Activated CD8-positive, alpha-beta T cell treated with anti-CD3 and anti-CD28 coated beads for 36 hours (primary cell): Measurements from ENCODE around the gene PNMA8B. TPM values are rescaled to one million over a fixed set of nuclear protein-coding genes. Genes with fewer than 3 reads are reported as not detected.

Source experiments
- ATAC-seq: fragments of 200-7000 bp; cut with Tn5 transposase; one replicate; pipeline ENCODE4 v1.10.0; 2021; ENCODE audit warnings: mild to moderate bottlenecking, moderate library complexity
- CTCF ChIA-PET: fragments of 350-600 bp; sonication (Branson Sonifier 250); formaldehyde crosslinking; loops from one replicate; lab custom pipeline; 2021; ENCODE audit warnings: antibody characterized with exemption; lab: Charles Lee
- POLR2A ChIA-PET: fragments of 350-600 bp; sonication (Branson Sonifier 250); formaldehyde crosslinking; loops from one replicate; lab custom pipeline; 2021; ENCODE audit warnings: antibody characterized with exemption; lab: Charles Lee
- DNase-seq: peaks from one replicate; pipeline ENCODE4 v3.0.0-alpha.2; 2020
- H3K27ac Mint-ChIP-seq: one replicate; pipeline ENCODE4 v1.8.0; 2021; ENCODE audit warnings: mild to moderate bottlenecking, mixed read lengths
- H3K27me3 Mint-ChIP-seq: one replicate; pipeline ENCODE4 v1.8.0; 2021; ENCODE audit warnings: mixed read lengths
- H3K36me3 Mint-ChIP-seq: one replicate; pipeline ENCODE4 v1.8.0; 2021; ENCODE audit warnings: low read depth, mixed read lengths
- H3K4me1 Mint-ChIP-seq: one replicate; pipeline ENCODE4 v1.8.0; 2021; ENCODE audit warnings: low read depth, mixed read lengths
- H3K4me3 Mint-ChIP-seq: one replicate; pipeline ENCODE4 v1.8.0; 2021; ENCODE audit warnings: mild to moderate bottlenecking, moderate library complexity, mixed read lengths
- H3K9me3 Mint-ChIP-seq: one replicate; pipeline ENCODE4 v1.8.0; 2021; ENCODE audit warnings: mixed read lengths
- CTCF ChIP-seq: fragments of 200-600 bp; IDR thresholded peaks from one replicate; pipeline ENCODE4 v1.8.0; 2022; ENCODE audit warnings: antibody characterized with exemption, mild to moderate bottlenecking
- intact Hi-C: fragments of 100-400 bp; cut with micrococcal nuclease; formaldehyde crosslinking; loops from one replicate; pipeline ENCODE4 v1.10.0; 2022
- total RNA-seq, 2 experiments: library from RNA; stranded (reverse); gene quantifications; one replicate each; pipeline ENCODE4 v1.2.3, GENCODE V29; 2021

PNMA8B gene
- total RNA-seq, 2 experiments from 2014 or later, result not detected

GRCh38 chr19:46463516-46463915, 32.2 kb downstream of the PNMA8B start:
- intact Hi-C loops, result no loop called here
- Mint-ChIP-seq H3K36me3 (no peaks in the 10 kb centered on the region), H3K9me3 (no peaks in the 10 kb centered on the region), H3K4me3 (no peak overlapping the region), H3K4me1 (no peaks in the 10 kb centered on the region), H3K27ac (no peak overlapping the region), H3K27me3 (peaks cover 12% of the 10 kb centered on the region)
- CTCF ChIA-PET, result no interaction called here
- DNase-seq, result no peak
- POLR2A ChIA-PET, result no interaction called here
- TF ChIP-seq CTCF, result no peak
- no peak for ATAC-seq

GRCh38 chr19:46461537-46461936, 34.1 kb downstream of the PNMA8B start:
- Mint-ChIP-seq H3K4me1 (no peaks in the 10 kb centered on the region), H3K9me3 (no peaks in the 10 kb centered on the region), H3K27ac (no peak overlapping the region), H3K4me3 (no peak overlapping the region), H3K36me3 (no peaks in the 10 kb centered on the region), H3K27me3 (peaks cover 9% of the 10 kb centered on the region)
- DNase-seq (no peak), ATAC-seq (no peak)
- ChIA-PET POLR2A (interaction anchor here (0.7 kb wide), 1 partner anchor 435 kb away, joined by 3 read pairs; no protein-coding TSS in a partner anchor), CTCF (no interaction called here)
- no peak for TF ChIP-seq CTCF
- intact Hi-C loops, result no loop called here

GRCh38 chr19:46460981-46461380, 34.7 kb downstream of the PNMA8B start:
- no peak for DNase-seq
- no peak overlapping the region for H3K4me3 Mint-ChIP-seq
- POLR2A ChIA-PET, result no interaction called here
- no peak for TF ChIP-seq CTCF
- peaks cover 12% of the 10 kb centered on the region for H3K27me3 Mint-ChIP-seq
- H3K4me1 Mint-ChIP-seq, result no peaks in the 10 kb centered on the region
- ATAC-seq, result no peak
- H3K36me3 Mint-ChIP-seq, result no peaks in the 10 kb centered on the region
- CTCF ChIA-PET, result interaction anchor here (1.6 kb wide), 1 partner anchor 65 kb away, joined by 5 read pairs; no protein-coding TSS in a partner anchor
- no peak overlapping the region for H3K27ac Mint-ChIP-seq
- H3K9me3 Mint-ChIP-seq, result no peaks in the 10 kb centered on the region
- intact Hi-C loops, result no loop called here

GRCh38 chr19:46460055-46460454, 35.6 kb downstream of the PNMA8B start:
- CTCF ChIA-PET, result interaction anchor here (1.6 kb wide), 1 partner anchor 64 kb away, joined by 5 read pairs; no protein-coding TSS in a partner anchor
- no peak for ATAC-seq

GRCh38 chr19:46456930-46457329, 38.7 kb downstream of the PNMA8B start:
- ChIA-PET CTCF (interaction anchor here (0.8 to 1.2 kb wide), 2 partner anchors 32 to 57 kb away, joined by 3 read pairs; no protein-coding TSS in a partner anchor), POLR2A (interaction anchor here (0.6 kb wide), 1 partner anchor 715 kb away, joined by 5 read pairs; no protein-coding TSS in a partner anchor)
- intact Hi-C loops, result no loop called here
- TF ChIP-seq CTCF, result no peak
- Mint-ChIP-seq H3K4me3 (no peak overlapping the region), H3K4me1 (no peaks in the 10 kb centered on the region), H3K9me3 (no peaks in the 10 kb centered on the region), H3K27ac (no peak overlapping the region), H3K36me3 (no peaks in the 10 kb centered on the region), H3K27me3 (peaks cover 16% of the 10 kb centered on the region)
- no peak for DNase-seq
- no peak for ATAC-seq

More at GRCh38 chr19:46460055-46460454, 35.6 kb downstream of the PNMA8B start:
- DNase-seq, result no peak
- Mint-ChIP-seq H3K27ac (no peak overlapping the region), H3K4me1 (no peaks in the 10 kb centered on the region), H3K27me3 (peaks cover 12% of the 10 kb centered on the region), H3K9me3 (no peaks in the 10 kb centered on the region), H3K4me3 (no peak overlapping the region), H3K36me3 (no peaks in the 10 kb centered on the region)
- TF ChIP-seq CTCF, result no peak
- POLR2A ChIA-PET, result no interaction called here
- intact Hi-C loops, result no loop called here
